Neural crest cell (in vitro differentiated cells): Measurements from ENCODE around the gene TRABD2B. TPM values are rescaled to one million over a fixed set of nuclear protein-coding genes. Genes with fewer than 3 reads are reported as not detected.
A peak's percentile ranks its signal among the peaks of the same experiment; 100 is the strongest.

Experiments
- DNase-seq: peaks from one replicate; pipeline ENCODE4 v3.0.0; 2021; ENCODE audit warnings: low read depth, mixed read lengths, low spot score
- H3K27ac Mint-ChIP-seq: one replicate; pipeline ENCODE4 v1.8.0; 2021; ENCODE audit warnings: mild to moderate bottlenecking, mixed read lengths; ENCODE audit not compliant: unreplicated experiment
- H3K27me3 Mint-ChIP-seq: 2 replicates; pipeline ENCODE4 v1.8.0; 2021; ENCODE audit warnings: low read depth, mild to moderate bottlenecking, mixed read lengths
- H3K36me3 Mint-ChIP-seq: 2 replicates; pipeline ENCODE4 v1.8.0; 2021; ENCODE audit warnings: low read depth, mild to moderate bottlenecking, mixed read lengths
- H3K4me1 Mint-ChIP-seq: 2 replicates; pipeline ENCODE4 v1.8.0; 2021; ENCODE audit warnings: mixed read lengths
- H3K4me3 Mint-ChIP-seq: one replicate; pipeline ENCODE4 v1.8.0; 2021; ENCODE audit warnings: mild to moderate bottlenecking, mixed read lengths
- H3K9me3 Mint-ChIP-seq: 2 replicates; pipeline ENCODE4 v1.8.0; 2021; ENCODE audit warnings: mixed read lengths
- CTCF ChIP-seq: fragments of 200-600 bp; sonication (generic); conservative IDR thresholded peaks from 2 replicates; pipeline ENCODE4 v1.5.0; 2021; ENCODE audit warnings: antibody characterized with exemption, mild to moderate bottlenecking
- total RNA-seq: library from RNA; stranded (reverse); gene quantifications from 2 replicates; pipeline ENCODE4 v1.2.1, GENCODE V29; 2021

The TRABD2B gene
- total RNA-seq, 1 donor from 2014 or later: 0.49 TPM

- peaks cover 7% of the 10 kb centered on the region for H3K36me3 Mint-ChIP-seq
- no peak overlapping the region for H3K27ac Mint-ChIP-seq
- peaks cover 11% of the 10 kb centered on the region for H3K9me3 Mint-ChIP-seq
- no peaks in the 10 kb centered on the region for H3K27me3 Mint-ChIP-seq
- peaks cover 15% of the 10 kb centered on the region for H3K4me1 Mint-ChIP-seq
- TF ChIP-seq CTCF: no peak
- H3K4me3 Mint-ChIP-seq: no peak overlapping the region
- DNase-seq: no peak
Measured at GRCh38 chr1:47835409-47835808, 161.8 kb downstream of the TRABD2B start.

DNA sequence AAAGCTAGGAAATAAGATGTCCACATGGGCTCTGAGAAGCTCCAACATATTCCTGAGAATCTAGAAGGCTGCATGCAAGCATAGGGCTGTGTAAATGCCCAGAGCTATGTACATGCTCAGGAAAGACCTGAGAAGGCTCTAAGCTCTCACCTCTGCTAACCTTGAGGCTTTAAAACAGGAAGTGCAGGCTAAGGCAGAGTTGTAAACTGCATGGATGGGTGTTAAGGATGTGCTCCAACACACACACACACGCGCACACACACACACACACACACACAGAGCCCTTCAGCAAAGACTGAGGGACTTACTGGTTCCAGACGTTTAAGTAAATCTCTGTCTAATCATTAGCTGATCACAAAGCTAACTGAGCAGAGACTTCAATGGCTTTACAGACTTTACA is 162.9 kb downstream of the TRABD2B start:
- DNase-seq: no peak
- Mint-ChIP-seq H3K9me3 (peaks cover 11% of the 10 kb centered on the region), H3K4me3 (no peak overlapping the region), H3K27ac (no peak overlapping the region), H3K36me3 (peaks cover 7% of the 10 kb centered on the region), H3K27me3 (no peaks in the 10 kb centered on the region), H3K4me1 (peaks cover 20% of the 10 kb centered on the region)
- no peak for TF ChIP-seq CTCF

DNA sequence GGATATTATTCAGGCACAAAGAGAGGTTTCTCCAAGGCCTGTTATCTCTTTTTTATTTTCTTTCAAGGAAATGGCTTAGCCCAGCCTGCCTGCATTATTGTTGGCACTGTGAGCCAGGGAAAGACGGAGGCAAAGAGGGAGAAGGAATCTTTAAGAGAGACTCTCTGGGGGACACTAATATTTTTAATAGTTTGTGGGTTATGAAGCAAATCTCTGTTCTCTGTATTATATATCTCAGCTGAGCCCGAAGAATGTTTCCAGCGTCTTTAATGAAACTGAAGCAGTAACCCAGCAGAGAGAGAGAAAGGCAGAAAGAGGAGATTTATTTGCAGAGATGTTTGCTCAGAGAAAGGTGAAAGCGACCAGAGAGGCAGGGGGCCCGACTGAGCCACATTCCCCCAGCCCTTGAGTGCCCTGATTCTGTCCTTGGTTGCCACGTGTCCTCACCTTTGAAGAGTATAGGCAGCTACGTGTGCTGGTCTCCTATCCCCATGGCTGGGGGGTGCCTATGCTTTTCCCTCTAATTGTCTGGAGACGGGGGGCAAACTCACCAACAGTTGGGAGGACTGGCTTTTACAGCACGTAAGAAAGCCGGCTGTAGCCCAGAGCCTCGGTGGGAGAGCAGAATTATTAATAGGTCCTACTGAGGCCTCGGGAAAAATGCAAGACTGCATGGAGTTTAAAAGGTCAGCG is 166.4 kb downstream of the TRABD2B start:
- H3K27me3 Mint-ChIP-seq: no peaks in the 10 kb centered on the region
- TF ChIP-seq CTCF: no peak
- H3K9me3 Mint-ChIP-seq: peaks cover 8% of the 10 kb centered on the region
- no peak for DNase-seq
- peaks cover 26% of the 10 kb centered on the region for H3K4me1 Mint-ChIP-seq
- peak overlapping the region; percentile 2 for H3K4me3 Mint-ChIP-seq
- H3K27ac Mint-ChIP-seq: no peak overlapping the region
- peaks cover 4% of the 10 kb centered on the region for H3K36me3 Mint-ChIP-seq

- TF ChIP-seq CTCF: no peak
- Mint-ChIP-seq H3K36me3 (no peaks in the 10 kb centered on the region), H3K4me3 (no peak overlapping the region), H3K27ac (no peak overlapping the region), H3K27me3 (no peaks in the 10 kb centered on the region), H3K9me3 (peaks cover 3% of the 10 kb centered on the region), H3K4me1 (peaks cover 30% of the 10 kb centered on the region)
- DNase-seq: no peak
Measured at GRCh38 chr1:47830021-47830420, 167.2 kb downstream of the TRABD2B start.

GRCh38 chr1:47828978-47829377 is 168.2 kb downstream of the TRABD2B start:
- Mint-ChIP-seq H3K4me1 (peaks cover 35% of the 10 kb centered on the region), H3K27me3 (no peaks in the 10 kb centered on the region), H3K36me3 (no peaks in the 10 kb centered on the region), H3K9me3 (peaks cover 3% of the 10 kb centered on the region), H3K27ac (peak overlapping the region; percentile 67), H3K4me3 (no peak overlapping the region)
- DNase-seq: no peak
- TF ChIP-seq CTCF: no peak
